D721Med (cell line): ENCODE results near the gene MYO7B.

ENCODE experiments used
- DNase-seq: peaks from one replicate; pipeline ENCODE4 v3.0.0; 2011; ENCODE audit warnings: low spot score; ENCODE audit not compliant: insufficient read length
- FAIRE-seq: peaks from 2 replicates; lab custom pipeline; 2011; peaks lifted over from hg19 to GRCh38; lab: Jason Lieb, UNC
- TF ChIP-seq, protein P1 (sequence below): IDR thresholded peaks from 2 replicates; pipeline ENCODE4 v1.5.1; 2012; ENCODE audit warnings: mild to moderate bottlenecking, control low read depth; ENCODE audit not compliant: insufficient read depth; ENCODE audit errors: missing control alignments

Gene MYO7B

GRCh38 chr2:127577973-127578372 is 42.5 kb downstream of the MYO7B start:
- FAIRE-seq (no peak), DNase-seq (no peak)
- TF ChIP-seq, protein P1, sequence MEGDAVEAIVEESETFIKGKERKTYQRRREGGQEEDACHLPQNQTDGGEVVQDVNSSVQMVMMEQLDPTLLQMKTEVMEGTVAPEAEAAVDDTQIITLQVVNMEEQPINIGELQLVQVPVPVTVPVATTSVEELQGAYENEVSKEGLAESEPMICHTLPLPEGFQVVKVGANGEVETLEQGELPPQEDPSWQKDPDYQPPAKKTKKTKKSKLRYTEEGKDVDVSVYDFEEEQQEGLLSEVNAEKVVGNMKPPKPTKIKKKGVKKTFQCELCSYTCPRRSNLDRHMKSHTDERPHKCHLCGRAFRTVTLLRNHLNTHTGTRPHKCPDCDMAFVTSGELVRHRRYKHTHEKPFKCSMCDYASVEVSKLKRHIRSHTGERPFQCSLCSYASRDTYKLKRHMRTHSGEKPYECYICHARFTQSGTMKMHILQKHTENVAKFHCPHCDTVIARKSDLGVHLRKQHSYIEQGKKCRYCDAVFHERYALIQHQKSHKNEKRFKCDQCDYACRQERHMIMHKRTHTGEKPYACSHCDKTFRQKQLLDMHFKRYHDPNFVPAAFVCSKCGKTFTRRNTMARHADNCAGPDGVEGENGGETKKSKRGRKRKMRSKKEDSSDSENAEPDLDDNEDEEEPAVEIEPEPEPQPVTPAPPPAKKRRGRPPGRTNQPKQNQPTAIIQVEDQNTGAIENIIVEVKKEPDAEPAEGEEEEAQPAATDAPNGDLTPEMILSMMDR = no peak

GRCh38 chr2:127578411-127578810 is 42.9 kb downstream of the MYO7B start:
- TF ChIP-seq, protein P1 = no peak
- FAIRE-seq = no peak
- DNase-seq = no peak

DNA sequence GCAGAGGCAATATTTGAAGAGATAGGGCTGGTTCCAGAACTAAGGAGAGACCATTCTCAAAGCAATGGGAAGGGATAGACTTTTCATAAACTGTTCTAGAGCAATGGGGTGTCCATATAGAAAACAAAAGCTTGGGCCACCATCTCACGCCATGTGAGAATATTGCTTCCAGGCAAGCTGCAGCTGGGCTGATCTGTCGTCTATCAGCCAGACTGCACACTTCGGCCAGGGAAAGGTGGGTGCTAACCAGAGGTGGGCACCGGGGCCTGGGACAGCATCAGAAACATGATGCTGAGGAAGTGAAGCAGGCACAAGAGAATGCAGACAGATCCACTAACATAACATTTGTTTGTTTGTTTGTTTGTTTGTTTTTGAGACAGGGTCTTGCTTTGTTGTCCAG is 43.7 kb downstream of the MYO7B start:
- TF ChIP-seq, protein P1 = no peak
- DNase-seq = no peak
- FAIRE-seq = no peak

- TF ChIP-seq, protein P1 = no peak
- FAIRE-seq = no peak
- no peak for DNase-seq
These were observed 44.9 kb downstream of the MYO7B start for GRCh38 chr2:127580167-127581049.

DNA sequence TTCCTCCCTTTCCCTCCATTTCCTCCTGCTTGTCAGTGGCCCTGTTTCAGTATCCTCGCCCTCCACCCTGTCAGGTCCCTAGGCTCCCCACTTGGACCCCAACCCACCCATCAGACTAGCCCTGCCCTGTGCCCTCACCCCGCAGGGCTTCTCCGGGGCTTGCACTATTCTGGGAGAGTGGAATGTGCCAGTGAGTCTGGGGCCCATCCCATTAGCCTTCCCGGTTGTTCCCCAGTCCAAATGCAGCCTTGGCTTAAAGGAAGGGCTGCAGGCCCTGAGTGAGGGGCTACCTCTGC is 45.5 kb downstream of the MYO7B start:
- FAIRE-seq = no peak

GRCh38 chr2:127581516-127582490 is 46.3 kb downstream of the MYO7B start:
- TF ChIP-seq, protein P1 = no peak
- FAIRE-seq (no peak), DNase-seq (no peak)

More for the DNA sequence above, 45.5 kb downstream of the MYO7B start:
- DNase-seq = no peak
- TF ChIP-seq, protein P1 = no peak
